HG02678 (cell line): ENCODE results near the gene FBXW5.

ENCODE experiments used
- ATAC-seq: cut with Tn5 transposase; IDR thresholded peaks from one replicate; pipeline ENCODE4 v1.9.1; 2021; ENCODE audit warnings: mild to moderate bottlenecking, moderate library complexity; ENCODE audit not compliant: unreplicated experiment

Gene FBXW5

GRCh38 chr9:136978073-136978864, 33.7 kb upstream of the FBXW5 start:
- ATAC-seq, result no peak

- no peak for ATAC-seq
Observed at GRCh38 chr9:136977649-136978072, 33.1 kb upstream of the FBXW5 start.

GRCh38 chr9:136977223-136977622, 32.7 kb upstream of the FBXW5 start, which contains the start of gene PTGDS:
TSS of gene PTGDS (plus strand) at chr9:136977504. CDS start at chr9:136977579, 75 bp downstream.
- no peak for ATAC-seq

- no peak for ATAC-seq
Observed at GRCh38 chr9:136975644-136976043, 31.1 kb upstream of the FBXW5 start.

- ATAC-seq, result no peak
Observed at GRCh38 chr9:136974817-136975535, 30.4 kb upstream of the FBXW5 start.

GRCh38 chr9:136973618-136974617, 29.4 kb upstream of the FBXW5 start:
- ATAC-seq, result no peak

- no peak for ATAC-seq
Observed at GRCh38 chr9:136972743-136973142, 28.2 kb upstream of the FBXW5 start.

- ATAC-seq, result no peak
Observed at GRCh38 chr9:136972335-136972734, 27.8 kb upstream of the FBXW5 start.

- ATAC-seq, result no peak
Observed at GRCh38 chr9:136971746-136972145, 27.2 kb upstream of the FBXW5 start.

- ATAC-seq, result no peak
Observed at GRCh38 chr9:136970361-136970760, 25.8 kb upstream of the FBXW5 start.

- ATAC-seq, result no peak
Observed at GRCh38 chr9:136969774-136970173, 25.2 kb upstream of the FBXW5 start.

- ATAC-seq, result no peak
Observed at GRCh38 chr9:136969150-136969549, 24.6 kb upstream of the FBXW5 start.

GRCh38 chr9:136968333-136969127, 24.0 kb upstream of the FBXW5 start:
- no peak for ATAC-seq

GRCh38 chr9:136965771-136966484, 21.4 kb upstream of the FBXW5 start:
- ATAC-seq, result no peak

- ATAC-seq, result no peak
Observed at GRCh38 chr9:136964833-136965422, 20.4 kb upstream of the FBXW5 start.

- no peak for ATAC-seq
Observed at GRCh38 chr9:136964171-136964689, 19.7 kb upstream of the FBXW5 start.

- no peak for ATAC-seq
Observed at GRCh38 chr9:136963751-136964150, 19.2 kb upstream of the FBXW5 start.

- ATAC-seq, result no peak
Observed at GRCh38 chr9:136963341-136963740, 18.8 kb upstream of the FBXW5 start.

- ATAC-seq, result no peak
Observed at GRCh38 chr9:136962701-136963248, 18.2 kb upstream of the FBXW5 start.
